Renal cortical epithelial cell (primary cell): ENCODE results near the gene AMY2B. TPM values are rescaled to one million over a fixed set of nuclear protein-coding genes. Genes with fewer than 3 reads are reported as not detected.
"Not testable (repeated sequence)": the region's sequence is repeated elsewhere in the genome, so short reads cannot be mapped to it uniquely, and the experiment has no call there.

Experiments used
- DNase-seq: peaks from one replicate; pipeline ENCODE4 v3.0.0-alpha.2; 2011; ENCODE audit warnings: low read depth
- total RNA-seq: library from RNA; depleted of rRNA; stranded (reverse); fragments of >200 nt; gene quantifications from 2 replicates; pipeline ENCODE4 v1.2.3, GENCODE V29; 2014

The AMY2B gene
- total RNA-seq, result 2.4 and 19.7 TPM in 2 replicates

DNA sequence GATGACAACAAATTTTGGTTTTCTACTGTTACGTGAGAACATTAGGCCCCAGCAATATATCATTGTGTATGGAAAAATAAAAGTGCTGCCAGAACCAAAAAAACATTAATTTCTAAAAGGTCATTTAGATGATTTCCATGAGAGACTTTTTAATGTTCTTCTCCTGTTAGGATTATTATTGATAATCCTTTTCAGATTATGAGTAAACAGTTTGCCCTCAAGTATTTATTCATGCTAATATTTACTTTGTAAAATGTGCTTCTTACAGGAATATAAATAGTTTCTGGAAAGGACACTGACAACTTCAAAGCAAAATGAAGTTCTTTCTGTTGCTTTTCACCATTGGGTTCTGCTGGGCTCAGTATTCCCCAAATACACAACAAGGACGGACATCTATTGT, at the start of gene AMY2B:
Gene AMY2B (plus strand): TSS at position 301 of the 400 bp plus-strand sequence. CDS start 14 bp downstream, at position 315.
- DNase-seq, result not testable (repeated sequence)

DNA sequence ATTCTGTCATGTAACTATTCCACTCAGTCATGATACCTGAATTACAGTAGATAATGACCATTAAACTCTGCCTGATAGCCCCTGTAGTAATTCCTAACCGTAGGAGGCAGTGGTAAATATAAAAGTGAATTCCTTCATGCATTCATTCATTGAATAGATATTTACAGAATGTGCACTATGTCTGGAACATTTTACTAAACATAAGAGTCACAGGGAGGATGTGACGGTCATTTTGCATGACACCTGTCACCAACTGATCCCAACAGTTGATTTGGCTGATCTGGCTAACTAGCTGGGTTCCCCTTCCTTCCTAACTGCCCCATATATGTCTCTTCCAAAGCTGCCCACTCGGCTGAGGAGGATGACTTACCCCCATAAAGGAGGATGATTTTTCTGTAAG, 48.0 kb upstream of the AMY2B start:
- DNase-seq, result no peak

DNA sequence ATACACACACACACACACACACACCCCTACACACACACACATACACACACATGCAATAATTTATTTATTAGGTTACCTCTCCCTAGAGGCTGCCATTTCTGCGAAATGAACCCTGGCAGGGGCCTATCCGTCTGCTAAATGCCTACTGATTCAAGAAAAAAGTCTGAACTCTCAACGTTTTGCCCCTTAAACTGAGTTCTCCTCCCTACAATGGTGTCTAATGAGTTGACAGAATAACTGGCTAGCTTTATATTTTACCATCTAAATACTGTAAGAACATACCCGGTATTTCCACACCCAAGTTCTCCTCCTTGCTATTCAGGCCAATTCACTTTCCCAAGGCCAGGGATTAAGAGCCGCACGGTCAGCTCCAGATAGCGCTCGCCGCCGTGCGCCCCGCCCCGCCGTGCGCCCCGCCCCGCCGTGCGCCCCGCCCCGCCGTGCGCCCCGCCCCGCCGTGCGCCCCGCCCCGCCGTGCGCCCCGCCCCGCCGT, 46.2 kb upstream of the AMY2B start:
- DNase-seq, result peak; percentile 48

DNA sequence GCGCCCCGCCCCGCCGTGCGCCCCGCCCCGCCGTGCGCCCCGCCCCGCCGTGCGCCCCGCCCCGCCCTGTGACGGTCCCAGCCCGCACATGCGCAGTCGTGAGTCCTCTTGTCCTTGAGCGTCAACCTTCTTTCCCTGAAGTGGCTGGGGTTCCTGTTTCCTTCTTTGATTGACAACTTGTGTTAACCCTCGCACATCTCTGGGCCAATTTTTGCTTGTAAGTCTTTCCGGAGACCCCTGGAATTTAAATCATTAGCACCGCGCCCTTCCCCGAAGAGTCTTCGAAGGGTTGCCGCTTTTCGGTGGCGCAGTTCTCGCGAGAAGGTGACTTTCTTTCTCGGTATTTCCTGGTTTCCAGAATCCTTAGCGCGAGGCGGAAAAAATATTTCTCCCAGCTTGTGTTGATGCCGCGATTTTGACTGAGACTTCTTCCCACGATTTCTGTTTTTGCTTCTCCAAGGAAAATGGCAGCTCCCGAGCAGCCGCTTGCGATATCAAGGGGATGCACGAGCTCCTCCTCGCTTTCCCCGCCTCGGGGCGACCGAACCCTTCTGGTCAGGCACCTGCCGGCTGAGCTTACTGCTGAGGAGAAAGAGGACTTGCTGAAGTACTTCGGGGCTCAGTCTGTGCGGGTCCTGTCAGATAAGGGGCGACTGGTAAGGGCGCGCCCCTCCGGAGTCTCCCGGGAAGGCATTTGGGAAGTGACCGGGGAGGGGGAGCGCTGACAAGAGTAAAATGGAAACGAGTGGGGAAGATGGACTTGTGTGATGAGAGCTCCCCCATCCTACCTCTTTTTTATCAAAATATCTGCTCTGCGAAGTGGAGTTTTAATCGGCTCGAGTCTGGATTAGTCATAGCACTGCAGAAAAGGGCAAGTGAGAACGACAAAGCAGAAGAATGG, 45.5 kb upstream of the AMY2B start, which contains the start of gene RNPC3:
Gene RNPC3 (plus strand): TSS at position 93 of the 901 bp plus-strand sequence. CDS start 372 bp downstream, at position 465.
- peak; percentile 88 for DNase-seq

DNA sequence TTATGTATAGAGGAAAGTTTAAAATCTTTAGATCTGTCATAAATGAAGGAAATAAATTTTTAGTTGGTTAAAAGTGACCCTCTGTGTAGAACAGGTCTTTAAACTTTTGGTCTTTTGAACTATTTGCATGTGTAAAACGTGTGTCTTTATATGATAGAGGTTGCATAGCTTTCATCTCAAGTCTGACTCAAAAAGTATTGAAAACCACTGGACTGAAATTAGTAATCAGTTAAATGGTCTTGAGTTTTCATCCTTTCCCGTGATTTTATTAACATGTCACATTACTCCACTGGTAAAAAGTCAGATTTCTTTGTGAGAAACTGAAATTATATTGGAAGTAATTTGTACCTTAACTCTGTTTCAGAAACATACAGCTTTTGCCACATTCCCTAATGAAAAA, 44.1 kb upstream of the AMY2B start:
- DNase-seq, result no peak

DNA sequence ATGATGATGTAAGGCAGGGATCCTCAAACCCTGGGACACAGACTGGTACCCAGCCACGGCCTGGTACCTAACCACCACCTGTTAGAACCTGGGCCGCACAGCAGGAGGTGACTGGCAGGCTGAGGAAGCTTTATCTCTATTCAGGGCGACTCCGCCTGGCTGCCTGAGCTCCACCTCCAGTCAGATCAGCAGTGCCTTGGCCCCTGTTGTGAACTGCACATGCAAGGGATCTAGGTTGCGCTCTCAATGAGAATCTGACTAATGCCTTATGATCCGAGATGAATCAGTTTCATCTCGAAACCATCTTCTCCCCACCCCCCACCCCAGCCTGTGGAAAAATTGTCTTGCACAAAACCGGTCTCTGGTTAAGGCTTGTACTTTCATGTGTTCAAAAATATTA, 41.6 kb upstream of the AMY2B start:
- DNase-seq, result no peak

DNA sequence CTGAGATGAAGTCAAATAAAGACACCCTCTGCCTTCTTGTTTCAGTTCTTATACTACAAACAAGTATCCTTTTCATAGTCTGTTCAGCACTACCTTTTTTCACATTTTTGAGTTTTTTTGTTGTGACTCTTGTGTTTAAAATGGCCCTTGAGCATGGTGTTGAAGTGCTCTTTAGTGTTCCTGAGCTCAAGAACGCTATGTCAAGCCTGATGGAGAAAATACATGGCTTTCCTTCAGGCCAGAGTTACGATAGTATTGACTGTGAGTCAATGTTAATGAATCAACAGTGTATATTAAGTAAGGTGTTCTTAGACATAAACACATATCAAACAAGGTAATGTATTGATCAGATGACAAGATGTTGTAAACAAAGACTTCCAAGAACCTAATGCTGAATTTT, 33.2 kb upstream of the AMY2B start:
- no peak for DNase-seq

DNA sequence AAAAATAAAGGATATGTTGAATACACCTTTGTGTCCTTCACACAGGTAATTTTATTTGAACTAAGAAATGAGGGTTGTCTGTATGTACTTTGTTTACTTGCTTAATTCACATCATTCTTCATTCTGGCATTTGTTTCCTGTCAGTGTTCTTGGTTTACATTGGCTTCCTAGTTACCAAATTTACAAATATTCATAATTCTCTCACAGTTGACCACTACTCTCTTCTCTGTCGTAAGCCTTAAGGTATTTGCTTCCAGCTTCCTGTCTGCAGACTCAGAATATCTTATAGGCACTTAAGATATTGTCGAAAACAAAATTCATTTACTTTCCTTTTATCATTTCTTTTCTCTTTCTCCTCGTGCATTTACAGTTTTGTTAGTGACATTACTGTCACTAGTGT, 30.0 kb upstream of the AMY2B start:
- DNase-seq, result no peak

DNA sequence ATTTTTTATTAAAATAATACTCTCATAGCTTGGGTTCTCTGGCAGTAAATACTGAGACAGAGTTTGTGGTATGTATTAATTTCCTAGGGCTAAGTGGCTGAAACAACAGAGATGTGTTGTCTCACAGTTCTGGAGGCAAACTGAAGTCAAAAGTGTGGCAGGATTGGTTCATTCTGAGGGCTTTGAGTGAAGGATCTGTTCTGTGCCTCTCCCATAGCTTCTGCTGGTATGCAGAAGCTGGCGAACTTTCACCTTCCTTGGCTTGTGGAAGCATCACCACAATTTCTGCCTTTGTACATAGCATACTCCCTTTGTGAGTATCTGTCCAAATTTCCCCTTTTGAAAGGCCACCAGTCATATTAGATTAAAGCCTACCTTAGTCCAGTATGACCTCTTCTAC, 24.9 kb upstream of the AMY2B start:
- DNase-seq, result peak; percentile 49

DNA sequence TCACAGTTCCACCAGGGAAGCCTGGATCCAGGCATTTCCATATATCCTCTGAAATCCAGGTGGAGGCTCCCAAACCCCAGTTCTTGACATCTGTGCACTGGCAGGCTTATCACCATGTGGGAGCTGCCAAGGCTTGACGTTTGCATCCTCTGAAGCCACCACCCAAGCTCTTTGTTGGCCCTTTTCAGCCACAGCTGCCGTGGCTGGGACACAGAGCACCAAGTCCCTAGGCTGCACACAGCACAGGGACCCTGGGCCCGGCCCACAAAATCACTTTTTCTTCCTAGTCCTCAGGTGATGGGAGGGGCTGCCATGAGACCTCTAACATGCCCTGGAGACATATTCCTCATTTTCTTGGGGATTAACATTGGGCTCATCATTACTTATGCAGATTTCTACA, 23.5 kb upstream of the AMY2B start:
- no peak for DNase-seq

DNA sequence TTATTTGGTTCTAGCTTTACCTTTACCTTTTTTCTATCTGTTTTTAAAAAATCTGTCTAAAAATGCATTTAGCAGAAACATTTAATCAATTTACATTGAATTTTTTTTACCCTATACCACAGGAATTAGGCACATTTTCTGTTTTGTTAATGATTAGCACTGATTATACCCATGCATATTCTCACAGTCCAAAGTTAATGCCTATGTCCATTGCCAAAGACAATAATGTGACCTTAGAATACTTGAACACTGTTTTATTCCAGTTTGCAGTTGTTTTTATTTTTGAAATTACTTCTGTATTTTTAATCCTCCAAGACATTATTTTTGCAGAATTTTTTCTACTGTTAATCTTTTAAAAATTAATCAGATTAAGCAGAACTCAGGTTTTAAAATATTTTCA, 11.0 kb upstream of the AMY2B start:
- peak; percentile 41 for DNase-seq

DNA sequence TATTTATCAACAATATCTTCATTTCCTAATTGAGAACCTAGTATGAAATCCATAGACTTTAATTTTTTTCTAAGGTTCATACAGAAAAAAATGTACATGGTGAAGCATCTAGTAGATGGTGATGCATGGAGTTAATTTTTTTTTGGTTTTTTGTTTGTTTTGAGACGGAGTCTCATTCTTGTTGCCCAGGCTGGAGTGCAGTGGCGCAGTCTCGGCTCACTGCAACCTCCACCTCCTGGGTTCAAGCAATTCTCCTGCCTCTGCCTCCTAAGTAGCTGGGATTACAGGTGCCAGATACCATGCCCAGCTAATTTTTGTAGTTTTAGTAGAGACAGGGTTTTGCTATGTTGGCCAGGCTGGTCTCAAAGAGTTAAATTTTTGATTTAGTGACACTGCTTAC, 10.3 kb upstream of the AMY2B start:
- not testable (repeated sequence) for DNase-seq

DNA sequence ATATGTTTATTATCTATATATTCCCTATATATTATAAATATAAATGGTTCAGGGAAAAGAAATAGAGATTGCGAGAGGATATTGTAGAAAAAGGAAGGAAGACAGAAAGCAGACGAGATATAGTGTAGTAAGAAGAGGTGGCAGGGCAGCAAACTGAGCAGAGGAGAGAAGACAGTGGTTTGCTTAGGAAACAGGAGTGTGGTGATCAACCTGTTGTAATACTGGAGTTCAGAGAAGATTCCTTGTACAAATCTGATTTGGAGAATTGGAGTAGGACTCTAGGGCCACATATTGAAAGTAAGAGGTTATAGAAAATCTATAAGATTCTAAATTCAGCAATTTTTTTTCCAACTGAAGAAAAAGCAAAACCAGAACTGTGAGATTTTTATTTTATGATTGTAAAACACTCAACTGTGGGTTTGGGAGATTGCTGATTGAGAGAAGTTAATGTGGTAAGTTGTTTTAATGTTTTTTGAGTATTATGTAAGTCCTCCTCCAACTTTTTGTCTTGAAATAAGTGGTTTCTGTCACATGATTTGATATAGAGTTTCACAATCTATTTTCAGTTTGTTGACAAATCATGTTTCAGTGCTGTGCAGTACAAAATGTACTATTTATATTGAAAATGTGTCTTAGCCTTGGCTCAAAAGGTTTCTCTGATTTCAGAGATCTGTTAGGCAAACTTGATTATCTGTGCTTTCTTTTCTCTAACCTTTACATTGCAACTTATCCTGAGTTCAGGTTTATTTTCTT, 9.6 kb upstream of the AMY2B start:
- peak; percentile 46 for DNase-seq

DNA sequence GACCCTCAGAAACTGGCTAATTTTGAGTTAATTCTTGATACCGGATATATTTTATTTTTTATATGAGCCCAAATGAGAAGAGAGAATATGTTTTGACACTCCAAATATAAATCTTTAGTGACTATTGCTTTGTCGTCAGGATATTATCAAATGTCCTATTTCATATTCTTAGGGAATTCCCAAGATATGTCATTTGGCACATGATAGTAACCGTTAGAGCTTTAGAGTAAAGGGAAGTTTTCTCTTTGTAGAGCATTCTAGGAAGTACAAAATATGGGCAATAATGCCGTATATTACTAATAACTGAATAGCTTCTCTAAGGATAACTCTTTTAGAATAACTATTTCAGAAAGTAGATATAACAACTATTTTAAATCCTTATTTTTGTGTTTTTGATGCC, 8.3 kb upstream of the AMY2B start:
- no peak for DNase-seq

DNA sequence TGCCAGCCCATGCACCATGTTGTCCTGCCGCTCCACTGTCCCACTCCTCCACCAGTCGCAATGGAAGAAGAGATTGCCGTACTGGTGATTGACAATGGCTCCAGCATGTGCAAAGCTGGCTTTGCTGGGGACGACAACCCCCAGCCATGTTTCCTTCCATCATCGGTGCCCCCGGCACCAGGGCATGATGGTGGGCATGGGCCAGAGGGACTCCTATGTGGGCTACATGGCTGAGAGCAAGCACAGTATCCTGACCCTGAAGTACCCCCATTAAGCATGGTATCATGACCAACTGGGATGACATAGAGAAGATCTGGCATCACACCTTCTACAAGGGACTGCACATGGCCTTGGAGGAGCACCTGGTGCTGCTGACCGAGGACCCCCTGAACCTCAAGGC, 1.9 kb upstream of the AMY2B start:
- no peak for DNase-seq

DNA sequence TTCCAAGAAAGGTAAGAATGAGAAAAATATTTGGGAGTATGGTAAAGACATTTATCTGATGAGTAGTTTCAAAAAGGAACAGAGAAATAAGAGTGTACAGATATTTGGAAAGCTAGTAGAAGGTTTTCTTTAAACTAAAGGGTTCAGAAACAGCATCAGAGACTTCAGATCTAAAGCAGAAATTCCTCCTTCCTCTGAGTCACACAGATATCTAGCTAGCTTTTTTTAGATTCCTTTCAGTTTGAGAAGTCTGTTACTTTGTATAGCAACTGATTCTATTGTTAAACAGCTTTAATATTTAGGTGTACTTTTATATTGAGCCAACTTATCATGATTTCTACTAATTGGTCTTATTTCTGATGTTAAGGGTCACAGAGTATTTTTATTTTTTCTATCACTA, 4.7 kb downstream of the AMY2B start:
- no peak for DNase-seq

DNA sequence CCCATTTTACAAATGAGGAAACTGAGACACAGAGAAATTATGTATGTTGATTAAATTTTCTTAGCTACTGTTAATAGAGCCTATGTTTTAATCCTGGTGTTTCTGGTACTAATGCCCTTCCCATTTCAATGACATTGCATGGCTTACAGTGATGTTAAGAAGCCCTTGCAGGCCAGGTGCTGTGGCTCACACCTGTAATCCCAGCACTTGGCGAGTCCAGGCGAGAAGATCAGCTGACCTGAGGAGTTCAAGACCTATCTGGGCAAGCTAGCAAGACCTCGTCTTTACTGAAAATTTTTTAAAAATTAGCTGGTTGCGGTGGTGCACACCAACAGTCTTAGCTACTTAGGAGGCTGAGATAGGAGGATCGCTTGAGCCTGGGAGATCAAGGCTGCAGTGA, 5.4 kb downstream of the AMY2B start:
- DNase-seq, result not testable (repeated sequence)

DNA sequence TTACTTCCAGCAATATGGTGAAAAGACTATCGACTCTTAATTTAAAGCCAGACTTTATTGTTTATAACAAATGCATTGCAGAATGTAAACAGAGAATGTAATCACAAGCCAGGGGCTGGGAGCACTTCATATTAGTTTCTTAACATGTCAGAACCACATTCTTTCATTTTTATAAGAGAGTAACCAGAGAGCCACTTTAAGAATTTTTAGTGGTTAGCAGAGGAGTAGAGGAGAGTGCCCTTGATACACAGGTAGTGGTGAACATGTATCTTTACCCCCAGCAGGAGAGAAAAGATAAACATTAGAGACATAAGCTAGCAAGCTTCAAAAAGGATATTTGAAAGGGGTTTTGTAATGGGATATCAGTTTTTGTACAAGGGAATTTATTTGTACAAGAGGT, 11.1 kb downstream of the AMY2B start:
- DNase-seq, result no peak

DNA sequence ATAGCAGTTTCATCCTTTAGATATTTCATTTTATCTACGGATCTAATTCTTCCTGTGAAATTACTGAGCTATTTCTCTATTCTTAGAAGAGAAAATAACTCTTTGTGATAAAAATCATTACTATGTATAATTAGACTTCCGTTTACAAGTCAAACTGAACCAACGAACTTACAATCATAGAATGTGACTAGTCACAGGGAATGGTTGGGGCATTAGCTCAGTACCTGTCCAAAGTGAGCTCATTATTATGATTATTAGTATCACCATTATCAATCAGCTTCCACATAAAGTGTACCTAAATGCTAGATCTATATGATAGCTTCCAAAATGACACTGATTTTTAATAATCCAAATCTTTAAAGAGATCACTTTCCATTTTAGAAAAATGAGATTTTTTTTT, 12.5 kb downstream of the AMY2B start:
- no peak for DNase-seq

DNA sequence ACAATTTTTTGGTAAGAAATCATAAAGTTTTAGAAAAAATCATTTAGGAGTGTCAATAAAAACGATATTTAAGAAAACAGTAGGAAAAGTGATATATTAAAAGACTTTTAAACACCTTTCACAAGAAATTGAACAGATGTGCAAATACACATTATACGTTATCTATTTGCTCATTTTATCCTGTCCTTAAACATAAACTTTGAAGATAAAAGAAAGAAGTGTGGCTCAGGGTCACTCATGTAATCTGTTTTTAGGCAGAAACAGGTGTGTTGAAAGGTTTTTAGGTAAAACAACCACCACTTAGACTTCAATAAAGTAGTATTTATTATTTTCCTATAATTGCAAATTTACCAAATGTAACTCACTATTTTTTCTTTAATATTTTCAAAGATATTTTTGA, 13.1 kb downstream of the AMY2B start:
- no peak for DNase-seq

DNA sequence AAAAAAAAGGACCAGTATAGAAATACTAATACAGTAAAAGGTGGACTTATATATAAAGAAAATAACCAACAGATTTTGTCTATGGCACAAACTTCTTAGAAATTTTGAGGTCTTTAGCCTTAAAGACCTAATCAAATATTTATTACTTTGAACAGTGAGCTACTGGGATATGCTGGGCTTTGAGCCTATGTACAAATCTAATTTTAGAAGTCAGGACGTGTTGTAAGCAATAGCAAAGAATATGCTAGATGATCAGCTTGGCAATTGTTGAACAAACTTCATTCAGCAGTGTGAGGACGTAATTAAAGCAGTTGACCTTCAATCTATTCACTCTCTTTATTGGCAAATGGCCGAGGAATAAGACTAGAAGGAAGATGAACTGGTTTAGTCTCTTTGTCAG, 31.4 kb downstream of the AMY2B start:
- not testable (repeated sequence) for DNase-seq

DNA sequence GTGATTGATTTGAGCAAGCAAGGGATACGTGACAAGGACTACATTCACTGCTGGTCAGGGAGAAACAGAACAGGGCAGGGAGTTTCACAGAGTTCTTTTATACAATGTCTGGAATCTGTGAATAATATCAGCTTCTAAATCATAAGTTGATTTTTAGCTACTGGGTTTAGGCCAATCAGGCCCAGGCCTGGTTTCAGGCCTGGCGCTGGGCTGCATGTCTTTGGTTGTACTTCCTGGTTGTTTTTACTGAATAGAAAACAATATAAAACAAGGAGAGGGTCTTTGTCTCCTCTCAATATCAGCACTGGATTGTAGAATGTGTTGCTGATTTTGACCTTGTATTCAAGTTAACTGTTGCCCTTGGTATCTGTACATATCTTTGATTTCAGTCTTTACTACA, 45.0 kb downstream of the AMY2B start:
- no peak for DNase-seq

DNA sequence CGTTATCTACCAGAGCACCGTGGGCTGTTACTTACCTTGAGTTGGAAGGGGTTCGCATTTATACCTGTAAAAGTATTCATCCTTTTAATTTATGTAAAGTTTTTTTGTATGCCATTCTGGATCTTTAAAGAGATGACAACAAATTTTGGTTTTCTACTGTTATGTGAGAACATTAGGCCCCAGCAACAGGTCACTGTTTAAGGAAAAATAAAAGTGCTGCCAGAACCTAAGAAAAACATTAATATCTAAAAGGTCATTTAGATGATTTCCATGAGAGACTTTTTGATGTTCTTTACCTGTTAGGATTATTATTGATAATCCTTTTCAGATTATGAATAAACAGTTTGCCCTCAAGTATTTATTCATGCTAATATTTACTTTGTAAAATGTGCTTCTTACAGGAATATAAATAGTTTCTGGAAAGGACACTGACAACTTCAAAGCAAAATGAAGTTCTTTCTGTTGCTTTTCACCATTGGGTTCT, 45.6 kb downstream of the AMY2B start, which contains the start of gene AMY2A:
Gene AMY2A (plus strand): TSS at position 434 of the 484 bp plus-strand sequence. CDS start 14 bp downstream, at position 448.
- not testable (repeated sequence) for DNase-seq
